DOHH2 (cell line): Measurements from ENCODE around the gene IL20RB.

Experiments
- CTCF ChIP-seq: fragments of 200-600 bp; sonication (generic); IDR thresholded peaks from one replicate; pipeline ENCODE4 v1.5.1; 2014; ENCODE audit warnings: antibody characterized with exemption, mild to moderate bottlenecking, low read depth, low read length; ENCODE audit not compliant: poor library complexity, severe bottlenecking
- EZH2phosphoT487 ChIP-seq: fragments of 200-600 bp; sonication (generic); IDR thresholded peaks from 2 replicates; pipeline ENCODE4 v1.6.1; 2017; ENCODE audit warnings: borderline replicate concordance, mild to moderate bottlenecking, antibody characterized with exemption, low read length, moderate library complexity, mixed read lengths

DNA sequence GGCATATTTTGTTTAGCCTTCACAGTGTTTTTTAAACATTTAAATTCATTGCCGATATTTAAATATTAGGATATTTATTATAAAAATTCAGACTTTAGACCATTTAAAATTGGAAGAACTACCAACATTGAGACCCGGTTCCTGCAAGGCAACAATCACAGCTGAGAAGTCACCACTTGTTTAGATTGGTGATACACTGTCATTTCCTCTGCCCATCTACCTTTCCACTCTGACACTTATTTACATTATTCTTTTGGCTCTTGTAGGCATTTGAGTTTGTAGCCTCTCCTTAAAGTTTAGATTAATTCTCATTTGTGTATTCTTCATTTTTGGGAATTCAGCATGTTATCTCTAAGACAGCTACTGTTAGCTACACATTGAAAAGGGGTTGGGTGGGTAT lies 10.3 kb upstream of the IL20RB start:
- TF ChIP-seq CTCF: no peak
- TF ChIP-seq EZH2phosphoT487: no peak
